ENCODE measurements around the gene CNIH4. TPM values are rescaled to one million over a fixed set of nuclear protein-coding genes. Genes with fewer than 3 reads are reported as not detected.

CNIH4 gene
- total RNA-seq, 4 donors from 2014 or later: 28.9 to 51.2 (median 42.6) TPM

GRCh38 chr1:224404916-224405603 is 48.4 kb downstream of the CNIH4 start:
- H3K36me3 ChIP-seq: no peaks in the 10 kb centered on the region
- no peaks in the 10 kb centered on the region for H3K9me3 ChIP-seq
- intact Hi-C loops (cut with DNase I; ENCODE audit: low total_unique reads): no loop called here
- no peak for DNase-seq
- TF ChIP-seq, protein P1, sequence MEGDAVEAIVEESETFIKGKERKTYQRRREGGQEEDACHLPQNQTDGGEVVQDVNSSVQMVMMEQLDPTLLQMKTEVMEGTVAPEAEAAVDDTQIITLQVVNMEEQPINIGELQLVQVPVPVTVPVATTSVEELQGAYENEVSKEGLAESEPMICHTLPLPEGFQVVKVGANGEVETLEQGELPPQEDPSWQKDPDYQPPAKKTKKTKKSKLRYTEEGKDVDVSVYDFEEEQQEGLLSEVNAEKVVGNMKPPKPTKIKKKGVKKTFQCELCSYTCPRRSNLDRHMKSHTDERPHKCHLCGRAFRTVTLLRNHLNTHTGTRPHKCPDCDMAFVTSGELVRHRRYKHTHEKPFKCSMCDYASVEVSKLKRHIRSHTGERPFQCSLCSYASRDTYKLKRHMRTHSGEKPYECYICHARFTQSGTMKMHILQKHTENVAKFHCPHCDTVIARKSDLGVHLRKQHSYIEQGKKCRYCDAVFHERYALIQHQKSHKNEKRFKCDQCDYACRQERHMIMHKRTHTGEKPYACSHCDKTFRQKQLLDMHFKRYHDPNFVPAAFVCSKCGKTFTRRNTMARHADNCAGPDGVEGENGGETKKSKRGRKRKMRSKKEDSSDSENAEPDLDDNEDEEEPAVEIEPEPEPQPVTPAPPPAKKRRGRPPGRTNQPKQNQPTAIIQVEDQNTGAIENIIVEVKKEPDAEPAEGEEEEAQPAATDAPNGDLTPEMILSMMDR (IDR thresholded peaks at IDR 0.05): no peak
- no peak for TF ChIP-seq POLR2A (IDR thresholded peaks at IDR 0.05)
- H3K27ac ChIP-seq: no peak overlapping the region
- H3K4me1 ChIP-seq: no peaks in the 10 kb centered on the region
- H3K4me3 ChIP-seq: no peak overlapping the region
- no peaks in the 10 kb centered on the region for H3K27me3 ChIP-seq

- Histone ChIP-seq H3K27me3 (no peaks in the 10 kb centered on the region), H3K4me1 (no peaks in the 10 kb centered on the region), H3K9me3 (no peaks in the 10 kb centered on the region), H3K4me3 (no peak overlapping the region), H3K27ac (no peak overlapping the region), H3K36me3 (no peaks in the 10 kb centered on the region)
- DNase-seq: no peak
- intact Hi-C loops (cut with DNase I; ENCODE audit: low total_unique reads): no loop called here
- TF ChIP-seq, protein P1 (IDR thresholded peaks at IDR 0.05): no peak
- no peak for TF ChIP-seq POLR2A (IDR thresholded peaks at IDR 0.05)
Measured at GRCh38 chr1:224405604-224405970, 48.9 kb downstream of the CNIH4 start.

DNA sequence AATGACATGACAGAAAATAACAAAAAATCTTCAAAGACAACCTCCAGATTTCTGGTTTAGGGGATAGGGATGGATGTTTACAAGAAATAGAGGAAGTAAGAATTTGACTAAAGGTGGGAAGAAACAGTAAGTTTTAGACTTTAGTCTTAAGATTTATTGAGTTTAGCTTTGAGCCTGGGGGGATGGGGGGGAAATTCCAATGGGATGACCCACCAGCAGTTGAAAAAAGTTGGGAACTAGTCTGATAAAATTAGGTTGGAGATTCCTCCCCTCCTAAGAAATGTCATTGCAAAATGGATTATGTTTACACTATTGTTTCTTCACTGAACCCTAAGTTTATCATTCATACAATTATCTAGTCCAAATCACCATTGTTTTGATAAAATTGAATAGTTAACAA is 49.5 kb downstream of the CNIH4 start:
- no peak for DNase-seq
- no peak overlapping the region for H3K27ac ChIP-seq
- no peaks in the 10 kb centered on the region for H3K9me3 ChIP-seq
- TF ChIP-seq, protein P1 (IDR thresholded peaks at IDR 0.05): no peak
- TF ChIP-seq POLR2A (IDR thresholded peaks at IDR 0.05): no peak
- no peaks in the 10 kb centered on the region for H3K36me3 ChIP-seq
- no peaks in the 10 kb centered on the region for H3K4me1 ChIP-seq
- intact Hi-C loops (cut with DNase I; ENCODE audit: low total_unique reads): no loop called here
- H3K27me3 ChIP-seq: no peaks in the 10 kb centered on the region
- no peak overlapping the region for H3K4me3 ChIP-seq

DNA sequence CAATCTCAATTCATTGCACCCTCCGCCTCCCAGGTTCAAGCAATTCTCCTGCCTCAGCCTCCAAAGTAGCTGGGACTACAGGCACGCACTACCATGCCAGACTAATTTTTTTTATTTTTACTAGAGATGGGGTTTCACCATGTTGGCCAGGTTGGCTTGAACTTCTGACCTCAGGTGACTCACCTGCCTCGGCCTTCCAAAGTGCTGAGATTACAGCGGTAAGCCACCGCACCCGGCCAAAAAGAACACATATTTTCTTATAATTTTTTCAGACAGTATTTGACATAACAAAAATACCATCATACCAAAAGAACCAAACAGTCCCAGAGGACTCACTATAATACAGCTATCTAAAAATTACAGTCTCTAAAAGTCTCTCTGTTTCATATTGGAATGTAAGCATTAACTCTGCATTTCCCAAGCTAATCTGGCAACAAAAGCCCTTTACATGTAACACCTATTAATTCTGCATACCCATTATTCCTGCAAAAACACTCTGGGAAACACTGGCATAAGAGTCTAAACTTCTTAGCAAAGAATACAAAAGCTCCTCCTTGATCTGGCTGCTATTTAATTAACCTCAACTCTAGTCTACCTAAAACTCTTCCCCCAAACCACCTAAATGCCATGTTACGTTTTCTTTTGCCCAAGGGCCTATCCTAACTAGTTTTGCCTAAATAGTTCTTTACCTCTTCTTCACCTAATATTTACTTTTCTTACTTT is 51.1 kb downstream of the CNIH4 start:
- DNase-seq: no peak
- Histone ChIP-seq H3K4me1 (no peaks in the 10 kb centered on the region), H3K27ac (no peak overlapping the region), H3K9me3 (no peaks in the 10 kb centered on the region), H3K4me3 (no peak overlapping the region), H3K27me3 (no peaks in the 10 kb centered on the region), H3K36me3 (no peaks in the 10 kb centered on the region)
- intact Hi-C loops (cut with DNase I; ENCODE audit: low total_unique reads): no loop called here
- TF ChIP-seq, protein P1 (IDR thresholded peaks at IDR 0.05): no peak
- TF ChIP-seq POLR2A (IDR thresholded peaks at IDR 0.05): no peak

- Histone ChIP-seq H3K9me3 (no peaks in the 10 kb centered on the region), H3K27ac (no peak overlapping the region), H3K36me3 (no peaks in the 10 kb centered on the region), H3K4me1 (no peaks in the 10 kb centered on the region), H3K27me3 (no peaks in the 10 kb centered on the region), H3K4me3 (no peak overlapping the region)
- TF ChIP-seq POLR2A (IDR thresholded peaks at IDR 0.05): no peak
- TF ChIP-seq, protein P1 (IDR thresholded peaks at IDR 0.05): no peak
- intact Hi-C loops (cut with DNase I; ENCODE audit: low total_unique reads): no loop called here
- DNase-seq: no peak
Measured at GRCh38 chr1:224408294-224408590, 51.6 kb downstream of the CNIH4 start.

Data from uterus (tissue), 4 donors.